ENCODE measurements around the gene QRFP.

QRFP gene

GRCh38 chr9:130938184-130938651 lies 41.6 kb upstream of the QRFP start:
- no peak for DNase-seq (ENCODE audit: low read depth in 2 of 2)
- peak overlapping the region; percentile 23 to 52 for H3K4me3 ChIP-seq (replicated peaks in 1 of 2; ENCODE audit: low read depth in 2 of 2, low read length in 2 of 2)
- TF ChIP-seq, protein P1, sequence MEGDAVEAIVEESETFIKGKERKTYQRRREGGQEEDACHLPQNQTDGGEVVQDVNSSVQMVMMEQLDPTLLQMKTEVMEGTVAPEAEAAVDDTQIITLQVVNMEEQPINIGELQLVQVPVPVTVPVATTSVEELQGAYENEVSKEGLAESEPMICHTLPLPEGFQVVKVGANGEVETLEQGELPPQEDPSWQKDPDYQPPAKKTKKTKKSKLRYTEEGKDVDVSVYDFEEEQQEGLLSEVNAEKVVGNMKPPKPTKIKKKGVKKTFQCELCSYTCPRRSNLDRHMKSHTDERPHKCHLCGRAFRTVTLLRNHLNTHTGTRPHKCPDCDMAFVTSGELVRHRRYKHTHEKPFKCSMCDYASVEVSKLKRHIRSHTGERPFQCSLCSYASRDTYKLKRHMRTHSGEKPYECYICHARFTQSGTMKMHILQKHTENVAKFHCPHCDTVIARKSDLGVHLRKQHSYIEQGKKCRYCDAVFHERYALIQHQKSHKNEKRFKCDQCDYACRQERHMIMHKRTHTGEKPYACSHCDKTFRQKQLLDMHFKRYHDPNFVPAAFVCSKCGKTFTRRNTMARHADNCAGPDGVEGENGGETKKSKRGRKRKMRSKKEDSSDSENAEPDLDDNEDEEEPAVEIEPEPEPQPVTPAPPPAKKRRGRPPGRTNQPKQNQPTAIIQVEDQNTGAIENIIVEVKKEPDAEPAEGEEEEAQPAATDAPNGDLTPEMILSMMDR (IDR thresholded peaks at IDR 0.05; ENCODE audit: low read depth, low read length), result no peak

DNA sequence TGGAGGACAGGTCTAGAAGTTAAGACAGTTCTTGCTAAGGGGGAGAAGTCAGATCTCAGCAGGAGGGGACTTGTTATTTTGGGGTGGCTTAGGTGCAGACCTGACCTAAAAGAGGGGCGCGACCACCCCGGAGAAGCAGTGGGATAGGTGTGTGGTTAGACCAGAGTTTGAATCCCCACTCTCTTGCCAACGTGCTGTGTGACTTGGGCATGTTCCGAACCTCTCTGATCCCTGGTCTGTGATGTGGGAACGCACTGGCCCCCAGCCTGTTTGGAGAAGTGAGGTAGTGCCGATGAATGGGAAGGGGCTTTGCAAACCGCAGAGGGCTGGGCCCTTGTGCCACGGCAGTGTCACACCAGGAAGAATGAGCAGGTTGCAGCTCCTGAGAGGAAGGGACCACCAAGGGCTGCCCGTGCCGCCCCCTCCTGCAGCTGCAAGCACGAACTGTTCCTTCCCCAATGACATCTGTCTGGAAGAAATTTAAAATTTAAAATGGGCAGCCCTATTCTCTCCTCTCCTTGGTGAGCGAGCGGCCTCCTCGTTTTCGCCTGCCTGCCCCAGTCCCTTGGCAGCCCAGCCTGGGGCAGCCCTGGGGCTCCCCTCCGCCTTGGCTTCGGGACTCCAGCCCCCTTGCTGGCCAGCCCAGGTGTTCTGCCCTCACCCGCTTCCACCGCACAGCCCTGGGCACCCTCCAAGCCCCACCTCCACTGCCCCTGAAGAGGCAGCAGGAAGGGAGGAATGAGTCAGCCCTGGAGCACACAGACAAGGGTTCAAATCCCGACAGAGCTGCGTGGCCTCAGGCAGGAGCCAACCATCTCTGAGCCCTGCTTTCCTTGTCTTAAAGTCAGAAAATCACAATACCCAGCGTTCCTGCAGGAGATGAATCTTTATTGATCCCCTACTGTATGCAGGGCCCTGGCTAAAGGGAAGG lies 40.8 kb upstream of the QRFP start:
- no peak for DNase-seq (ENCODE audit: low read depth in 2 of 2)
- TF ChIP-seq, protein P1 (IDR thresholded peaks at IDR 0.05; ENCODE audit: low read depth, low read length), result no peak
- H3K4me3 ChIP-seq (replicated peaks in 1 of 2; ENCODE audit: low read depth in 2 of 2, low read length in 2 of 2), result peak overlapping the region in 1 of 2 donors; percentile 52

GRCh38 chr9:130936285-130937117 lies 39.9 kb upstream of the QRFP start:
- DNase-seq (ENCODE audit: low read depth in 2 of 2), result peak; percentile 85 to 95
- no peak overlapping the region for H3K4me3 ChIP-seq (replicated peaks in 1 of 2; ENCODE audit: low read depth in 2 of 2, low read length in 2 of 2)
- TF ChIP-seq, protein P1 (IDR thresholded peaks at IDR 0.05; ENCODE audit: low read depth, low read length), result no peak

GRCh38 chr9:130935648-130936271 lies 39.1 kb upstream of the QRFP start:
- no peak overlapping the region for H3K4me3 ChIP-seq (replicated peaks in 1 of 2; ENCODE audit: low read depth in 2 of 2, low read length in 2 of 2)
- TF ChIP-seq, protein P1 (IDR thresholded peaks at IDR 0.05; ENCODE audit: low read depth, low read length), result no peak
- DNase-seq (ENCODE audit: low read depth in 2 of 2), result peak in 1 of 2 donors; percentile 60

GRCh38 chr9:130934702-130935647 lies 38.4 kb upstream of the QRFP start:
- H3K4me3 ChIP-seq (replicated peaks in 1 of 2; ENCODE audit: low read depth in 2 of 2, low read length in 2 of 2), result no peak overlapping the region
- TF ChIP-seq, protein P1 (IDR thresholded peaks at IDR 0.05; ENCODE audit: low read depth, low read length), result no peak
- DNase-seq (ENCODE audit: low read depth in 2 of 2), result peak; percentile 22 to 31
